NCI-H774 (cell line): ENCODE results near the gene ASIC4.

Experiments used
- DNase-seq: peaks from one replicate; lab custom pipeline; 2025; lab: John Stamatoyannopoulos, UW

ASIC4 gene

DNA sequence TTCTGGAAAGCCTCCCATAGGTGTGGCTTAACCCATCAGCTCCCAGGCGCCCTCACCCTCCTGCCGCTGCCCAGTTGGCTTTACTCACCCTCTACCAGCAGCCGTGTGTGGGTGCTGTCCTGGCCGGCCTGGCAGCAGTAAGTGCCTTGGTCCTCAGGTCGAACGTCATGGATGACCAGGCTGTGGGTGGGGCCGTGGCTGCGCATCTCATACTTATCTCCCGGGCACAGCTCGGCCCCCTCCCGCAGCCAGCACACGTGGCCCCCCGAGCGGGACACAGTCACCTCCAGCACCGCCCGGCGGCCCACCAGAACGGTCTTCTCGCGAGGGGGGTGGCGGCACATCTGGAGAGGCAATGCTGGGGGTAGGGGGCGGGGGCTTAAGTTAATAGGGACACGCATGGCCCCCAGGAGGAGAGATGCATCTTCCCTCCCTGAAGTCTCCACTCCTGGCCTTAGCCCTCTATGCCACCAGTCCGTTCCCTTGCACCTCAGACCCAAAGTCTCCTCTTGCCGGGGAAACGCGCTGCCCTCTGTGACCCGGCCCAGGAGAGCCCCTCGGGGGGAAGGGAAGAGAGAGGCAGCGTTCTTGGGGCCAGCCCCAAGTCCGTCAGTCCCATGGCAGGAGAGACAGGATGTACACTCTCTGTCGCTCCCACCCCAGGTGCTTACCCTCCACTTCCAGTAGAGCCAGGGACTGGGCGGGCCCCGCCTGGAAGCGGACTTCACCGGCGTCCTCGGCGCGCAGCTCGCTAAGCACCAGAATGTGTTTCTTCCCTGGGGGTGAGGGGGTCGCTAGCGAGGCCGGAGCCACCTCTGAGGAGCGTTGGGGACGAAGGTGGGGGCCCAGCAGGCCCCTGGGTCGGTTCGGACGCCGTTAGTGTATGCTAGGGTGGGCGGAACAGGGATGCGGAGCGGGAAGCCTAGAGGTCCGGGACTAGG lies 37.4 kb downstream of the ASIC4 start:
- DNase-seq, result no peak

DNA sequence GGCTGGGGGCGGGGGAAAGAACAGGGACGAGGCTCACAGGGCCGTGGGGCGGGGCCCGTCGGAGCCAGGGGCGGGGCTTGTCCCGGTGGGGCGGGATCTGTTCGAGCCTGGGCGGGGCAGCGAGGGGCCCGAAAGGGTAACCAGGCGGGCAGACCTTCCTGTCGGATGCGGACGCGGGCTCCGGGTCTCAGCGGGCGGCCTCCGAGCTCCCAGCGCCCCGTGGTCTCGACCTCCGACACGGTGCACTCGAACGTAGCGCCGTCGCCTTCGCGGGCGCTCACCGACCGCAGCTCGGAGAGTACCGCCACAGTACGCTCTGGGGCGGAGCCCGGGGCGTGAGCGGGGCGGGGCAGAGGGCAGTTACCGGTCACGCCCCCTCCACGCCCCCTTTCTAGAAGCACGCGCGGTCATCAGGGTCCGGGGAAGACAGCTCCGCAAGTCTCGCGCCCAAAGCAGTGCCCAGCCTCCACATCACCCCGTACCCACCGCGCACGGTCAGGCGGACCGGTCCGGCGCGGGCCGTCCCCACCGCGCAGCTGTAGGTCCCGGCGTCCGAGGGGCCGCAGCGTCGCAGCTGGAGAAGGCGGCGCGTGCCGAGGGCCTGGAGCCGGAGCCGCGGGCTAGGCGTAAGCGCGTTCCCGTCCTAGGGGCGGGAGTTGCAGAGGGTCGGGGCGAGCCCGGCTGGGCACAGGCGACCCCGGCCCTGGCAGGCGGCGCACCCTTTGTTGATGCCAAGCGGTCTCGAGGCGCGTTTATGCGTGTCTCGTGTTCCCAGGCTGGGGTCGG lies 38.3 kb downstream of the ASIC4 start:
- DNase-seq, result peak; percentile 79

DNA sequence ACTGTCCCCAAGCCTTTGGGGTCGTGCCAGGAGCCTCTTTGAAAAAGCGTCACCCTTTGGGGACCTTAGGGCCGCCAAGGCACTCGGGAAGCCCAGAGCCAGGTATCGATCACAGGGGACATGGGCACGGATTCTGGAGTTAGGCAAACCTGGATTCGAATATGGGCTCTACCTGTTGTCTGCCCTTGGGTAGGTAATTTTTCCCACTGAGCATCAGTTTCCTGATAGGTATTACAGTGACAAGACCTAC lies 38.8 kb downstream of the ASIC4 start:
- no peak for DNase-seq

DNA sequence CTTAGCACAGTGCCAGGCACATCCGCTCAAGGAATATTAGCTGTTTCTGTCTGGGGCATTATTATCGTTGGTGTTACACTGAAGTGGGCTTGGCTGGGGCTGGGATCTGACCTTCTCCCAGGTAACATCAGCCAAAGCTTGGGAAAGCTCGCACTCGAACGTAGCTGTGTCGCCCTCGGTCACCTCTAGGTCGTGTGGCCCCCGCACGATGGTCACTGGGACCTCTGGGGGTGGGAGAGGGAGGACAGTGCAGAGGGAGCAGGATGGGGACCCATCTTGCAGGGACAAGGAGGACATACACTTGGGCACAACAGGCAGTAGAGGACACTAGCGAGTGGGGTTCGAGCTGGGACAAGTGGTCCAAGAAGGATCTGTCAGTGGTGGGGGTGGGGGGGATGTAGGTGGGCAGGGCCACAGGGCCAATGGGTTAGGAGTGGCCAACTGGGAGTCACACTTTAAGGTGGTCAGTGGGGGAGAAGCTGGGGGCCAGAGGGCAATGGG lies 39.2 kb downstream of the ASIC4 start:
- no peak for DNase-seq

DNA sequence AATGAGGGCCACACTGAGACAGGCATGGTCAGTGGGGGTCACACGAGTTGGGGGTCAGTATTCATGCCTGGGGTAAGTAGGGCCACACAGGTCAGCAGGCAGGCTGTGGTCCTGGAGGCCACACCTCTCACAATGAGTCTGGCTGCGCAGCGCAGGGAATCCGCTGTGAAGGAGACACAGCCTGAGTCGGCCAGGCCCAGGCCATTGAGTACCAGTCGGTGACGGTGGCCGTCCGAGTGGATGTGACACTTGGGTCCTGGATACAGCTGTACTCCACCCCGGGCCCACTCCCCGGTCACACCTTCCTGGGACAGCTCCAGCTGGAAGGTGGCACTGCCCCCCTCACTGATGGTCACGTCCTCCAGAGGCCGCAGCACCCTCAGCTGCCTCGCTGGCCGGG lies 40.1 kb downstream of the ASIC4 start:
- no peak for DNase-seq

DNA sequence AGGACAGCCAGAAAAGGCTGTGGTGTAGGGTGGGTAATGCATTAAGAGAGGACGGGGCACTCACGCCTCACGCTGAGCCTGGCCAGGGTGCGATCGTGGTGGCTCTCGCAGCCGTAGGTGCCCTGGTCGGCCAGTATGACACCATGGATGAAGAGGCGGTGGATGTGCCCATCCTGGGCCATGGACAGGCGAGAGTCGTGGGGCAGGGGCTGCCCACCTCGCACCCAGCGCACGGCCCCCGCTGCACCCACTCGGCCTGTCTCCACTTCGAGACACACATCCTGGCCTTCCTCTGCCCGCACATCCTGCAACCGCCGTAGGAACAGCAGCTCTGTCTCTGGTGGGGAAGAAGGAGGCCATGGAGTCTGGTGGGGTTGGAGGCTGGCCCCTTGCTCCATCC lies 41.7 kb downstream of the ASIC4 start:
- no peak for DNase-seq

DNA sequence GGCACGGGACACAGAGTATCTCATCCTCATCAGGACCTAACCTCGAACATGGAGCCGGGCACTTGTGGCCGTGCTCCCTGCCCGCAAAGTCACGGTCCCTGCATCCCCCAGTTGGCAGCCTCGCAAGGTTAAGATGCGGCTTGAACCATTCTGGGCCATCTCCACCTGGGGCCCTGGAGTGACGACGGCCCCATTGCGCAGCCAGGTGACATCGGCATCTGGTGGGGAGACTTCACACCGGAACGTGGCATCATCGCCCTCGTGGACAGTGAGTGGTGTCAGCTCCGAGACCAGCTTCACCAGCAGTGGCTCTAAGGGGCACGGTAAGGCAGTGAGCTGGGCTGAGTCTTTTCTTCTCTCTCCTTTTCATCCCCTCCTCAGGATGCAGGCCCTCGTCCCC lies 42.1 kb downstream of the ASIC4 start:
- DNase-seq, result no peak

DNA sequence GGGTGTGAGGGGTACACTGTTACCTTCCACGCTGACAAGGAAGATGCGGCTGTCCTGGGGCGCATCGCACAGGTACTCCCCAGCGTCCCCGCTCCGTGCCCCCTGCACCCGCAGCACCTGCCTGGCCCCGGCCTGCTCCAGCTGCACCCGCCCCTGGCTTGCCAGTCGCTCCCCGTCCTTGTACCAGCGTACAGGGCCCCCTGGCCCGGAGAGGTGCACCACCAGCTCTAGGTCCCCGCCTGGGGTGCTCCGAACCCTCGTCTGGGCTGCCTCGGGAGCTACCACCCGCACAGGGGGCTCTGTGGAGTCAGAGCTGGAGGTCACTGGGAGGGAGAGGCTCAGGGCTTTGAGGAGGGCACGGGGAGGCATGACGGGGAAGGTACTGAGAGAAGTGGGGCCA lies 43.0 kb downstream of the ASIC4 start:
- DNase-seq, result no peak

DNA sequence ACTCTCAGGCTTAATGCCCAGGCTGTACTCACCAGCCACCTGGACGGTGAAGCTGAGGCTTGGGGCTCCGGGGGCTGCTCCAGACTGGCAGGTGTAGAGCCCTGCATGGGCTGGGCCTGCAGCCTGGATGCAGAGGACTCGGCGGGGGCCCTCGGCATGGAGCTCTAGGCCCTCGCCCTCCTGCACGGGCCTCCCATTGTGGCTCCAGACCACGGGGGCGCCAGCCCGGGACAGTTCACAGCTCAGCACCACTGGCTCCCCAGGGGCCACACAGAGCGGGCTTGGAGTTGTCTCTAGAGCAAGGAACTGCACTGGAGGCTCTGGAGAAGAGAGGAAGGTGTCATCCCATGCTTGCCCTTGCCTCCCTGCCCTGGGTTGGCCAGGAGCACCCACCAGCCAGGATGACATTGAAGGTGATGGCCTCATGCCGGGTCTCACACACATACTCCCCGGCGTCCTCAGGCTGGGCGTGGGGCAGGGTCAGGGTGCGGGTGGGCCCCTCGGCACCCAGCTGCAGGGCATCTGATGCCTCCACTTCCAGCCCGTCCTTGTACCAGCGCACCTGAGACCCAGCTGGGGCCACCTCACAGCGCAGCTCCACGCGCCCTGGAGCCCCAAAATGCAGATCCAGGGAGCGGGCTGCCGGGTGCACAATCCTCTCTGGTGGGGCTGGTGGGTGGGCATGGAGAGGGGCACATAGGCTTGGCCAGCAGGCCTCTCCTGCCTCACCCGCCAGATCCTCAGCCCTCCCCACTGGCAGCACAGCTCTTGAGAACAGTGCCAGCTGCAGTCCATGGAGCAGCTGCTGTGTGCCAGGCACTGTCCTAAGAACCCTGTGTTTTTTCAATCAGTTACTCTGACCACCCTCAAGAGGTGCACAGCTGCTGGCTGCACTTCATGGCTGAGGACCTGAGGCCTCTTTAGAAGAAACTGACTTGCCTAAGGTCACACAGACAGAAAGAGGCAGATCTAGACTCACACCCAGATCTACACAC lies 43.8 kb downstream of the ASIC4 start:
- no peak for DNase-seq

DNA sequence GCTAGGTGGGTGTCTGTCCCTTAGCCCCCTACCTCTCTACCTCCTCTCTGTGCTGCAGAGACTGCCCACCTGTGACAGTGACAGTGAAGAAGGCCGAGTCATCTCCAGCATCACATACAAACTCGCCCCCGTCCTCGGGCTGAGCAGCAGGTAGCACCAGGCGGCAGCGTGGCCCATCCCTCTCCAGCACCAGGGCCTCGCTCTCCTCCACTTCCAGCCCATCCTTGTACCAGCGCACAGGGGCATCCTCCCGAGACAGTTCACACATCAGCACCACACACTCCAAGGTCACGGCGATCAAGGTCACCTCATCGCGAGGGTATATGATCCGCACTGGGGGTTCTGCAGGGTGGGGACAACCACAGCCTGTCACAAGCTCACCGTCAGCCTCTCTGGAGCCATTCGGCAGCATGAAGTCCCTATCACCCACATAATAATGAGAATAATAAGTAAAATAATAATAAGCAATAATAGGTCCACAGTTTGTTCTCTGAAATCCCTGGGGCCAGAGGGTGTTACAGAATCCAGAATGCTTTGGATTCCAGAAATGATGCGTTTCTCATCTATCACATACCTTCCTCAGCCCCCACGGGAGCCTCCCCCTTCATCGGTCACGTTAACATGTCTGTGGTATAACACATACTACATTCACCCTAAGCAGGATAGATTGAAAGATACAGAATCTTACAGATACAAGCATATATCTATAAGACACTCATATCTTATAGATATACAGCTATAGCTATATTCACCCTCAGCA lies 45.1 kb downstream of the ASIC4 start:
- DNase-seq, result no peak

DNA sequence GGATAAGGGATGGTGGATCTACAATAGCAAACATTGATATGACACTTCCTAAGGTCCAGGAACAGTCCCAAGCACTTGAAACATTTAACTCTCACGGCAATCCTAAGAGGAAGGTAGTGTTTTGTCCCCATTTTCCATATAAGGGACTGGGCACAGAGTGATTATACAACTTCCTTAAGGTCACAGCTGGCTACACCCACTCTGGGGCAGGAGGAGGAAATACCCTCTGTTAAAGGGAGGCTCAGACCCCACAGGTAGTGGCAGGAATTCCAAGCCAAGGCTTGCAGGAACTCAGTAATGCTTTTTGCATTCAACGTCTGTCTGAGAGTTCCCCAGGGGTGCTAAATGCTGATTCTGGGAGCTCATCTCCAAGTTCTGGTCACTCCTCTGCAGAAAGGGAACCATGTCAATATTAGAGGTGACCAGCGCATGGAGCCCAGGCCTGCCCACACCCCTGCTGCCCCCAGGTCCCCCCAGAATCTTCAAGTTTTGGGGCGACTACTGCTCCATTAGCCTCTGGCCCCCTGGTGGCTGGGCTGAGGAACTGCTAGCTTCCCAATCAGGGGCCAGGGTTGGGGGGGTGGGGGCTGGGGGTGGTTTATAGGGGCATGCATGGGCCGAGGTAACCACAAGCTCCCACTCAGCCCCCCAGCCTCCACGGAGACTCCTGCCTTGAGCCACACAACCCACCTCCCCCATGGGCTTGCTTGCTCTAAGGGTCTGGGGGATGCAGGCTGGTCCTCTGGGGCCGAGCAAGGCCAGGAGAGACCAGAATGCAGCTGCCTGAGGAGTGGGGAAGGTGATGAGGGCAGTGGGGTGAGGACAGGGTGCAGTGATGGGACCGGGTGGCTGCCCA lies 46.0 kb downstream of the ASIC4 start:
- DNase-seq, result no peak

DNA sequence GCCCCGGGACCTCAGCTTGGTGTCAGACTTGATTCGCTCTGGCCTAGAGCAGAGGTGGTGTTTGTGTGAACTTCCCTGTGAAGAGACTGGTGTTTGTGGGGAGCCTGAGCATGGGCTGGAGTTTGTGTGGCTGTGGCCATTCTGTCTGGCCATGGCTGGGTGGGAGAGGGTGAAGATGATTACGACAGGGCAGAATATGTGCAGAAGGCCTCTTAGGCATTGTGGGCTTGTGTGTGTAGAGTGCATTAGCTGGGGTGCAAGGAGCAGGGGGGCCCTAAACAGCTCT lies 46.6 kb downstream of the ASIC4 start:
- no peak for DNase-seq

DNA sequence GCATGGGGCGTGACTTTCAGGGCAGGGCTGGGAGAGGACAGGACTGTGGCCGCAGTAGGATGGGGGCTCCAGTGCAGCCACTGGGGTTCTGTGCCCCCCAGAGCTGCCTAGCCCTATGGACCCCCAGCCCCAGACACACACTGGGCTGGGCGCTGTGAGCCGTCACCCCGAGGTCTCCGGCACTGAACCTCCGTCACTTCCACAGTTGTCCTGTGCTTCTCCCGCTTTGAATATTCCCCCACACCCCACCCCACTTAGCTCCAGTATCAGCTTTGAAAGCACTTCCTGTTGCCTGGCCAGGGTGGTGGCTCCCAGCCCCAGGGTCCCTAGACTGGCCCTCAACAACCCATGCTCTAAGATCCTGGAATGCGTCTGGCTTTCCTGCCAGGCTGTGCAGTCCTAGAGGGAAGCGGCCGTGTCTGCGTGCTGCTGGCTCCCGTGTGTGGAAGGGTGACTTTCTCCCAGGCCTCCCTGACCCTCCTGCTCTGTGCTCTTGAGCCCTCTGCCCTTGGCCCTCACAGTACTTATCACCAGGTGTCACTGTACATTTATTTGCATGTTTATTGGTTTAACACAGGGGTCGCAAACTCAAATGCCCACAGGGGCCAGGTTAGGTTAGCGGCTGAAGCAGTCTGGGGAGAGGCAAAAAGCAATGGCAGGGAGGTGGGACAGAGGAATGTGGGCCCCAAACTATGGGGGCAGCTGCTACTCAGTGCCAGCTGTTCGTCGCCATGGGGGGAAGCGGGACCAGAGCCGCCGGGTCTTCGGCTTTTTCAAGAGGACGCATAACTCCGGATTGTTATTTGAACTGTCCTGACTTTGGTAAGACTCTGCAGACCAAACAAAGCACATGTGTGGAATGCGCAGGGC lies 47.1 kb downstream of the ASIC4 start:
- no peak for DNase-seq

DNA sequence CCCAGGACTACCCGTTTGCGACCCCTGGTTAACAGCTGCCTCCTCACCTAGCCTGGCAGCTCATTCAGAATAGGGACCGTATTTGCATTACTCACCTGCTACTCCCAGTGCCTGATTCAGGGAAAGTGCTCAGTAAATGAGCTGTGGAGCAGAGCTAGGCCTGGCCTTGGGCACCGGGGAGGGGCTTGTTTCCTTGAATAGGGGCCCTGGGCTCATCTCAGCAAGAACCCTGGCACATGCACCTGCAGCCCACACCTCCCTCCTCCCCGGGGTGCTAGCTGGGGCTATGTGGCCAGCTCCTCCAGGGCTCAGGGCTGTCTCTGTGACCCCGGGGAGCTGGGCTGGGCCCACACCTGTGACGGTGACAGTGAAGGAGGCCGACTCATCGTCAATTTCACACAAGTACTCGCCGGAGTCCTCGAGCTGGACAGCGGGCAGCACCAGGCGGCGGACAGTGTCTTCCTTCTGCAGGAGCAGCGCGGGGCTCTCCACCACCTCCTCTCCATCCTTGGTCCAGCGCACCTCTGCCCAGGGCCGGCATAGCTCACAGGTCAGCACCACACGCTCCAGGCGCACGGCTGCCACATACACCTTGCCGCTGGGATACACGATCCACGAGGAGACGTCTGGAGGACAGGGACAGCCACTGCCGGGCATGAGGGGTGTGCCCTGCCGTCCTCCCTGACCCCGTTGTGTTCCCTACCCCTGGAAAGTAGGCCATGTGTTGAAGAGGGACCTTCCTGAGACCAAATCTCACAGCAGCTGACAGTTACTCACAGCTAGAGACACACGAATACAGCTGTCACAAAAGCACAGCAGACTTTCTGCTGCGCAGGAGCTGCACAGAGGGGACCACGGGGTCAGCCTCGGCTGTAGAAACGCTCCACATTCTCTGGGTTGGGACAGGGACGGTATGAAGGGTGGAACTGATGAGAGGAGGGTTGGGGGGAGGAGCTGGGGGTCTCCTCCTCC lies 48.1 kb downstream of the ASIC4 start:
- no peak for DNase-seq

DNA sequence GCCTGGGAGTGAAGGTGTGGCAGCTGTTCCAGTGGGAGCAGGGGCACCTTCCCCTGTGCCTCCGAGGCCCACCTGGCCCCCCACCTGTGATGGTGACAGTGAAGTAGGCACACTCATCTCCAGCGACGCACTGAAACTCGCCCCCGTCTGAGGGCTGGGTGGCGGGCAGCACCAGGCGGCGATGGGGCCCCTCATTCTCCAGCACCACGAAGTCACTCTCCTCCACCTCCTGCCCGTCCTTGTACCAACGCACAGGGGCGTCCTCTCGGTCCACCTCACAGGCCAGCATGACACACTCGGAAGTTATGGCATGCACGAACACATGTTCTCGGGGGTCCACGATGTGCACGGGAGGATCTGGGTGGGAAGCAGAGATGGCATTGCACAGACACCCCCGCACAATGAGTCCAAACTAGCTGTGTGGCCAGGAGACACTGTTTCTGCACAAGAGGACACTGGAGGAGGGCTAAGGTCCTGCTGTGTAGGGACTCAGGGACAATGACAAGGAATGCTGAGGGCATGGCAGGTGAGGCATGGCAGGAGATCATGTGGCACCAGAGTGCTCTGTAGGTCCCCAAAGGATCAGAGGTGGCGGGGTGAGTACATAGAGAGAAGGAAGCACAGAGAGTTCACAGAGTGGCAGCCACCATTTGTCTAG lies 49.1 kb downstream of the ASIC4 start:
- no peak for DNase-seq

DNA sequence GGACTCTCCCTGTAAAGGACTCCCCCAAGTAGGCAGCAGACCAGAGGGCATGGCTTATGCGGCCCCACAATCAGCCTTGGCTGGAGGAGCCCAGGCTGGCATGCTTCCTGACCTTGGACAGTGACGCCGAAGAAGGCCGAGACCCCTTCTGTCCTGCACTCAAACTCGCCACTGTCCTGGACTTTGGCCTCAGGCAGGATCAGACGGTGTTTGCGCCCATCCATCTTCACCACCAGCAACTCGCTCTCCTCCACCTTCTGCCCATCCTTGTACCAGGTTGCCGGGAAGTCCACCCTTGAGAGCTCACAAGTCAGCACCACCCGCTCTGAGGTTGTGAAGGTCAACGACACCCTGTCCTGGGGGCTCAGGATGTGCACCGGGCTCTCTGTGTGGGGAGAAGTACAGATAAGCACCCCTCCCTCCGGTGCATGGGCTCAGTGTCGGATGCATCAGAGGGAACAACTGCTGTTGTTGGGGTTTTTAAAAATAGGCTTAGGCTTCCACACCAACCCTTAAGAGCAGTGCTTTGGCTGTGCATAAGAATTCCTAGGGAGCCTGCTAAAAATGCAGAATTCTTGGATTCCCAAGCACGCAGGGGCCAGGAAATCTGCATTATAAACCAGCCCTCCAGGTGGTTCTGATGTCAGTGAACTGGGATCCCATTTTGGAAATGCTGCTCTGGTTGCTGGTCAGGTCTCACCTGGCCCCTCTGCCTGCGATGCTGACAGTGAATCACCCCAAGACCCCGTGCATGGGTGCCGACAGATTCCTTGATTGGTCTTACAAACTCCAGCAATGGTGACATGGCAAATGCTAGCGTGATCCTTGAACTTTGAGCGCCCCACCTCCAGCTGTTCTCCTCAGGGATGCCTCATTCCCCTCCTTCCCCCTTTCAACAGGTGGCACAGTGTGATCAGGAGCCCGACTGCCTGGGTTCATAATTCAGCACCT lies 51.1 kb downstream of the ASIC4 start:
- no peak for DNase-seq

DNA sequence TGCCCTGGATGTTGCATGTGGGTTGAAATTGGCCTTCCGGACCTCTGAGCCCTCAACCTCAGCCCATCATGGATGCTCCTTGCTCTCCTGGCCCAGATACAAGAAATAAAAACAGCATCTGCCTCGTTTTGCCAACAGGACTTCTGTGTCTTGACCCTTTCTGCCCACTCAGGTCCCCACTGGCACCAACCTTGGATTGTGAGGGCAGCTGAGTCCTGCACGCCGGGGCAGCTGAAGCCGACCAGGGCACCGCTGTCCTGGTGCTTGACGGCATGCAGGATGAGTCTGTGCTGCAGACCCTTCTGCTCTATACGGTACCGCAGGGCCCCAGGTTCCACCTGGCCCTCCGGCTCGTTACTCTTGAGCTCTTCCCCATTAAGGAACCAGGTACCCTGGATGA lies 52.4 kb downstream of the ASIC4 start:
- no peak for DNase-seq
